Mononuclear cell (primary cell): ENCODE measurements around the gene TAF11L5. TPM values are rescaled to one million over a fixed set of nuclear protein-coding genes. Genes with fewer than 3 reads are reported as not detected.
"Not testable (repeated sequence)": the region's sequence is repeated elsewhere in the genome, so short reads cannot be mapped to it uniquely, and the experiment has no call there.

Experiments
- H3K27me3 ChIP-seq: 2 replicates; pipeline ENCODE4 v1.6.0; 2011; ENCODE audit warnings: low read length, control low read depth; ENCODE audit not compliant: insufficient read depth
- H3K4me1 ChIP-seq: 2 replicates; pipeline ENCODE4 v1.5.1; 2011; ENCODE audit warnings: mild to moderate bottlenecking, low read length, control low read depth; ENCODE audit not compliant: insufficient read depth
- H3K4me3 ChIP-seq: 2 replicates; pipeline ENCODE4 v1.5.1; 2011; ENCODE audit warnings: mild to moderate bottlenecking, low read length, moderate library complexity
- H3K9me3 ChIP-seq: 2 replicates; pipeline ENCODE4 v1.5.1; 2011; ENCODE audit warnings: low read depth, mild to moderate bottlenecking, control low read depth, low read length
- total RNA-seq: library from RNA; depleted of rRNA; stranded (reverse); fragments of >200 nt; gene quantifications from one replicate; pipeline ENCODE4 v1.2.3, GENCODE V29; 2012

TAF11L5 gene
- total RNA-seq, 1 donor: not detected

DNA sequence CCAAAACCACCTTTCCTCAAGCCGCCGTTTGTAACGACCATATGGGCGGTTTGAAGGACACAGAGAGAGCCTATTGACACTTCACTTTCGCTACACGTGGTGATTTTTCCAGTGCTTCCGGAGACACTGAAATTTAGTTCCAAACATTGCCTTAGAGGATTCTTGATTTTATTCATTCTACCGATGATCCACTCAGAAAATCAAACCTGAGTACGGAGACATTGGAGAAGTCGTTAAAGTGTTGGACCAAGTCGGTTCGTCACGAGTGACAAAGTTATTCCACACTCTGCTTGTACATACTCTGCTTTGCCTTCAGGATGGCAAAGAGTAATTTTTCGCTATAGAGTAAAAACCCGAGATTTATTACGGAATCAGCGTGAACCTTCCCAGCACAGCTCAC, 1.5 kb downstream of the TAF11L5 start:
- not testable (repeated sequence) for H3K4me1 ChIP-seq, H3K9me3 ChIP-seq, H3K27me3 ChIP-seq, H3K4me3 ChIP-seq

GRCh38 chr5:17528369-17528768, 3.3 kb downstream of the TAF11L5 start, which contains the start of gene TAF11L6:
TSS of gene TAF11L6 (plus strand) at chr5:17528669.
- H3K27me3 ChIP-seq: not testable (repeated sequence)

More at GRCh38 chr5:17528369-17528768, 3.3 kb downstream of the TAF11L5 start, which contains the start of gene TAF11L6:
- H3K4me1 ChIP-seq, H3K9me3 ChIP-seq, H3K4me3 ChIP-seq: not testable (repeated sequence)

Other genes starting within 250 kb of the TAF11L5 start
- not detected for gene TAF11L2, start 27.0 kb upstream of the TAF11L5 start, total RNA-seq
- gene TAF11L3, start 6.9 kb upstream of the TAF11L5 start, total RNA-seq: not detected
- not detected for gene TAF11L4, start 3.4 kb upstream of the TAF11L5 start, total RNA-seq
- not detected for gene TAF11L6, start 3.4 kb downstream of the TAF11L5 start, total RNA-seq
- gene TAF11L7, start 60.5 kb downstream of the TAF11L5 start, total RNA-seq: not detected
- not detected for gene TAF11L8, start 65.7 kb downstream of the TAF11L5 start, total RNA-seq
- not detected for gene TAF11L9, start 69.2 kb downstream of the TAF11L5 start, total RNA-seq
- gene TAF11L10, start 72.6 kb downstream of the TAF11L5 start, total RNA-seq: not detected
- gene TAF11L11, start 78.9 kb downstream of the TAF11L5 start, total RNA-seq: not detected
- gene TAF11L12, start 85.2 kb downstream of the TAF11L5 start, total RNA-seq: not detected
- gene TAF11L13, start 106.9 kb downstream of the TAF11L5 start, total RNA-seq: not detected
- not detected for gene TAF11L14, start 109.2 kb downstream of the TAF11L5 start, total RNA-seq